Uterus (tissue), 2 donors: ENCODE results near the gene PTPRN2.

Source experiments
- CTCF ChIP-seq, 4 experiments: fragments of 200-600 bp in 2 of 4; fragments of 450-650 bp in 2 of 4; sonication (generic) in 2 of 4; IDR thresholded peaks; one replicate each; pipeline ENCODE4 v1.5.1; 2016 to 2019; ENCODE audit warnings: antibody characterized with exemption in 4 of 4, mild to moderate bottlenecking in 2 of 4, moderate library complexity in 1 of 4
- POLR2A ChIP-seq, 2 donors: fragments of 450-650 bp; IDR thresholded peaks; one replicate each; pipeline ENCODE4 v1.6.1; 2016; ENCODE audit warnings: antibody characterized with exemption in 2 of 2, mild to moderate bottlenecking in 1 of 2, moderate library complexity in 1 of 2

- TF ChIP-seq CTCF (IDR thresholded peaks at IDR 0.05) (no peak), POLR2A (IDR thresholded peaks at IDR 0.05) (no peak)
Observed at GRCh38 chr7:158573310-158573709, 14.3 kb downstream of the PTPRN2 start.
